ENCODE results near the gene RAPGEF3.
A peak's percentile ranks its signal among the peaks of the same experiment; 100 is the strongest.

DNA sequence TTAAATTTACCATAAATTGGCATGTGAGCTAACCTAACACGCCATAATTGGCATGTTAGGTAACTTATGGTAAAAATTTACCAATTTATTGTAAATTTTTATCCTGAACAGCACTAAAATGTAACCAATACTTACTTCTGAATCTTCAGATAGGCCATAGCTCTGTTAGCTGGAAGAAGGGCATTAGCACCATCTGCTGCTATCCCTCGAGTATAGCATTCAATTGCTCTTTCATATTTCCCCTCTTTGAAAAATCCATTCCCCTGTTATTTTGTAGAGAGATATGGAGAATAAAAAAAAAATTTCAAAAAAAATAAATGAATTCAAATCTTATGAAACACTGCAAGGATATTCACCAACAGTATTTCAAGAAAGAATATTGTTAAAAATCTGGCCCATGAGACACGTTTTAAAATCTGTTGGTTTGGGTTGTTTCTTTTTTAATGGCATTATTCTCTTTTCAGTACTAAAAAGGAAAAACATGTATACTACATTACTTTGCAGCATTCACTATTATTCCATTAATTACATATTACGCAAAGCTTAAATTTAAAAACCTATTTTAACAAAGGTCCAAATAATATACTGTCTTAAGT, 71.9 kb downstream of the RAPGEF3 start:
- TF ChIP-seq, protein P1, sequence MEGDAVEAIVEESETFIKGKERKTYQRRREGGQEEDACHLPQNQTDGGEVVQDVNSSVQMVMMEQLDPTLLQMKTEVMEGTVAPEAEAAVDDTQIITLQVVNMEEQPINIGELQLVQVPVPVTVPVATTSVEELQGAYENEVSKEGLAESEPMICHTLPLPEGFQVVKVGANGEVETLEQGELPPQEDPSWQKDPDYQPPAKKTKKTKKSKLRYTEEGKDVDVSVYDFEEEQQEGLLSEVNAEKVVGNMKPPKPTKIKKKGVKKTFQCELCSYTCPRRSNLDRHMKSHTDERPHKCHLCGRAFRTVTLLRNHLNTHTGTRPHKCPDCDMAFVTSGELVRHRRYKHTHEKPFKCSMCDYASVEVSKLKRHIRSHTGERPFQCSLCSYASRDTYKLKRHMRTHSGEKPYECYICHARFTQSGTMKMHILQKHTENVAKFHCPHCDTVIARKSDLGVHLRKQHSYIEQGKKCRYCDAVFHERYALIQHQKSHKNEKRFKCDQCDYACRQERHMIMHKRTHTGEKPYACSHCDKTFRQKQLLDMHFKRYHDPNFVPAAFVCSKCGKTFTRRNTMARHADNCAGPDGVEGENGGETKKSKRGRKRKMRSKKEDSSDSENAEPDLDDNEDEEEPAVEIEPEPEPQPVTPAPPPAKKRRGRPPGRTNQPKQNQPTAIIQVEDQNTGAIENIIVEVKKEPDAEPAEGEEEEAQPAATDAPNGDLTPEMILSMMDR (conservative IDR thresholded peaks at IDR 0.05) = peak; percentile 80
- TF ChIP-seq EZH2 (IDR thresholded peaks at IDR 0.05; ENCODE audit: low read depth) = no peak

Data from PC-9 (cell line).